Fibroblast of lung (primary cell): ENCODE results near the gene SUGCT.
"Not testable (repeated sequence)": the region's sequence is repeated elsewhere in the genome, so short reads cannot be mapped to it uniquely, and the experiment has no call there.

ENCODE experiments used
- EZH2 ChIP-seq: IDR thresholded peaks from 2 replicates; pipeline ENCODE4 v1.5.1; 2012; ENCODE audit warnings: low read length, control low read depth, mild to moderate bottlenecking; ENCODE audit errors: missing control alignments
- TF ChIP-seq, protein P1 (sequence below), 2 donors: IDR thresholded peaks in 1 of 2; conservative IDR thresholded peaks in 1 of 2; 1 replicate in 1 of 2; 2 replicates in 1 of 2; pipeline ENCODE4 v1.5.1; 2011 to 2012; ENCODE audit warnings: low read length in 2 of 2, control low read depth in 1 of 2, inconsistent platforms in 1 of 2, low read depth in 1 of 2, mild to moderate bottlenecking in 1 of 2

DNA sequence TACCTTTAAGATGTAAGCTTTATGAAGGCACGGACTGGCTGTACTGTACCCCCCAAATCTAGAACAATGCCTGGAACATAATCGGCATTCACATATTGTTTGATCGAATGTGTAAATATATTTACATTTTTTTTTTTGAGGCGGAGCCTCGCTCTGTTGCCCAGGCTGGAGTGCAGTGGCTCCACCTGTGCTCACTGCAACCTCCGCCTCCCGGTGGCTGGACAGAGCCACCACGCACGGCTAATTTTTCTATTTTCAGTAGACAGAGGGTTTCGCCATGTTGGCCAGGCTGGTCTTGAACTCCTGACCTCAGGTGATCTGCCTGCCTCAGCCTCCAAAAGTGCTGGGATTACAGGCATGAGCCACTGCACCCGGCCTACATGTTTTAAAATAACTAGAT is 118.6 kb downstream of the SUGCT start:
- TF ChIP-seq, protein P1, sequence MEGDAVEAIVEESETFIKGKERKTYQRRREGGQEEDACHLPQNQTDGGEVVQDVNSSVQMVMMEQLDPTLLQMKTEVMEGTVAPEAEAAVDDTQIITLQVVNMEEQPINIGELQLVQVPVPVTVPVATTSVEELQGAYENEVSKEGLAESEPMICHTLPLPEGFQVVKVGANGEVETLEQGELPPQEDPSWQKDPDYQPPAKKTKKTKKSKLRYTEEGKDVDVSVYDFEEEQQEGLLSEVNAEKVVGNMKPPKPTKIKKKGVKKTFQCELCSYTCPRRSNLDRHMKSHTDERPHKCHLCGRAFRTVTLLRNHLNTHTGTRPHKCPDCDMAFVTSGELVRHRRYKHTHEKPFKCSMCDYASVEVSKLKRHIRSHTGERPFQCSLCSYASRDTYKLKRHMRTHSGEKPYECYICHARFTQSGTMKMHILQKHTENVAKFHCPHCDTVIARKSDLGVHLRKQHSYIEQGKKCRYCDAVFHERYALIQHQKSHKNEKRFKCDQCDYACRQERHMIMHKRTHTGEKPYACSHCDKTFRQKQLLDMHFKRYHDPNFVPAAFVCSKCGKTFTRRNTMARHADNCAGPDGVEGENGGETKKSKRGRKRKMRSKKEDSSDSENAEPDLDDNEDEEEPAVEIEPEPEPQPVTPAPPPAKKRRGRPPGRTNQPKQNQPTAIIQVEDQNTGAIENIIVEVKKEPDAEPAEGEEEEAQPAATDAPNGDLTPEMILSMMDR (conservative IDR thresholded peaks at IDR 0.05 in 1 of 2, IDR thresholded peaks at IDR 0.05 in 1 of 2; ENCODE audit: low read depth in 1 of 2, low read length in 2 of 2), result not testable (repeated sequence)
- TF ChIP-seq EZH2, result not testable (repeated sequence)
